K562 (cell line): ENCODE results near the gene PHKG2. TPM values are rescaled to one million over a fixed set of nuclear protein-coding genes. Genes with fewer than 3 reads are reported as not detected.
A peak's percentile ranks its signal among the peaks of the same experiment; 100 is the strongest.

Experiments used
- ATAC-seq: fragments of 200-7000 bp; cut with Tn5 transposase; 3 replicates; pipeline ENCODE4 v1.9.1; 2020; ENCODE audit warnings: moderate library complexity
- BruUV-seq: library from RNA; stranded (reverse); fragments of 400-500 nt; replicated peaks from 2 replicates; lab custom pipeline; 2021; lab: Mats Ljungman, UMichigan
- CTCF ChIA-PET: fragments of 300-600 bp; formaldehyde crosslinking; extraction: SDS; loops from one replicate; lab custom pipeline; 2021; ENCODE audit warnings: low intra/inter-chr PET ratio; lab: Yijun Ruan, JAX
- POLR2A ChIA-PET: fragments of 300-600, 350-650 bp; sonication (Branson Sonifier 250); formaldehyde crosslinking; extraction: SDS; loops from one replicate; lab custom pipeline; 2021; ENCODE audit warnings: antibody characterized with exemption, inconsistent platforms; lab: Yijun Ruan, JAX
- DNase-seq, 4 experiments: peaks; one replicate each; pipeline versions ENCODE4 v3.0.0 to v3.0.0-alpha.2; 2011 to 2018; ENCODE audit warnings: low spot score in 3 of 4, mixed read lengths in 3 of 4; ENCODE audit errors: extremely low read depth in 1 of 4
- FAIRE-seq: peaks from 2 replicates; lab custom pipeline; 2011; peaks lifted over from hg19 to GRCh38; lab: Jason Lieb, UNC
- H2AFZ ChIP-seq: 2 replicates; pipeline ENCODE4 v1.6.0; 2011; ENCODE audit warnings: low read depth, low read length, control low read depth, inconsistent platforms
- H3K27ac ChIP-seq: fragments of 200-600 bp; 3 replicates; pipeline ENCODE4 v1.8.0; 2011; ENCODE audit warnings: low read depth, mild to moderate bottlenecking, control low read depth, inconsistent platforms, low read length, moderate library complexity, mixed read lengths; ENCODE audit errors: extremely low read depth
- H3K27me3 ChIP-seq, 2 experiments: fragments of 300-600 bp in 1 of 2; 2 replicates in 1 of 2; 3 replicates in 1 of 2; pipeline versions ENCODE4 v1.6.0 to v1.8.0; 2011; ENCODE audit warnings: inconsistent platforms in 2 of 2, low read length in 2 of 2, mild to moderate bottlenecking in 1 of 2, mixed read lengths in 1 of 2, moderate library complexity in 1 of 2; ENCODE audit not compliant: control insufficient read depth in 2 of 2, insufficient read depth in 2 of 2
- H3K36me3 ChIP-seq: fragments of 300-600 bp; 3 replicates; pipeline ENCODE4 v1.8.0; 2011; ENCODE audit warnings: mild to moderate bottlenecking, low read length, inconsistent platforms; ENCODE audit not compliant: control insufficient read depth, insufficient read depth
- H3K4me1 ChIP-seq, 2 experiments: fragments of 200-600 bp in 1 of 2; replicated peaks in 1 of 2; 2 replicates in 1 of 2; 3 replicates in 1 of 2; pipeline versions ENCODE4 v1.5.1 to v1.8.0; 2011; ENCODE audit warnings: inconsistent platforms in 2 of 2, low read length in 2 of 2, mild to moderate bottlenecking in 1 of 2, mixed read lengths in 1 of 2, moderate library complexity in 1 of 2; ENCODE audit not compliant: control insufficient read depth in 2 of 2, insufficient read depth in 2 of 2
- H3K4me2 ChIP-seq: 2 replicates; pipeline ENCODE4 v1.6.1; 2011; ENCODE audit warnings: low read length, control low read depth, inconsistent platforms, mixed read lengths; ENCODE audit not compliant: insufficient read depth
- H3K4me3 ChIP-seq: fragments of 200-600 bp; sonication (generic), shearing (Covaris generic); 2 replicates; pipeline ENCODE4 v1.5.1; 2016; ENCODE audit warnings: control low read depth, inconsistent platforms
- H3K79me2 ChIP-seq: fragments of 200-600 bp; 3 replicates; pipeline ENCODE4 v1.8.0; 2011; ENCODE audit warnings: low read length, inconsistent platforms; ENCODE audit not compliant: control insufficient read depth, insufficient read depth
- H3K9ac ChIP-seq, 2 experiments: 2 replicates each; pipeline versions ENCODE4 v1.6.0 to v1.6.1; 2011; ENCODE audit warnings: low read depth in 2 of 2, low read length in 2 of 2, control low read depth in 1 of 2, inconsistent platforms in 1 of 2, mild to moderate bottlenecking in 1 of 2, mixed read lengths in 1 of 2; ENCODE audit not compliant: insufficient read depth in 1 of 2
- H3K9me1 ChIP-seq: one replicate; pipeline ENCODE4 v1.6.0; 2011; ENCODE audit warnings: inconsistent platforms, mild to moderate bottlenecking, low read length, moderate library complexity; ENCODE audit not compliant: control insufficient read depth, insufficient read depth
- H3K9me3 ChIP-seq: replicated peaks from 2 replicates; pipeline ENCODE4 v1.5.1; 2011; ENCODE audit warnings: low read depth, low read length, inconsistent platforms; ENCODE audit not compliant: control insufficient read depth, insufficient read depth
- H4K20me1 ChIP-seq: replicated peaks from 2 replicates; pipeline ENCODE4 v1.6.1; 2011; ENCODE audit warnings: low read length, inconsistent platforms, mixed read lengths; ENCODE audit not compliant: control insufficient read depth, insufficient read depth
- CBX3 ChIP-seq, 2 experiments: IDR thresholded peaks; 1 replicate in 1 of 2; 2 replicates in 1 of 2; pipeline ENCODE4 v1.6.1; 2012; ENCODE audit warnings: inconsistent platforms in 2 of 2, low read length in 2 of 2, borderline replicate concordance in 1 of 2, control low read depth in 1 of 2
- CBX5 ChIP-seq: IDR thresholded peaks from 2 replicates; pipeline ENCODE4 v1.6.1; 2014; ENCODE audit warnings: low read depth, borderline replicate concordance
- GTF2F1 ChIP-seq: IDR thresholded peaks from 2 replicates; pipeline ENCODE4 v1.6.1; 2011; ENCODE audit warnings: low read depth, low read length, improper control_type of control experiment
- MED1 ChIP-seq: sonication (generic); formaldehyde crosslinking; IDR thresholded peaks from 2 replicates; pipeline ENCODE4 v1.8.1; 2023; ENCODE audit warnings: missing genetic modification reagents, borderline replicate concordance
- NCOA1 ChIP-seq: fragments of 450-650 bp; IDR thresholded peaks from 2 replicates; pipeline ENCODE4 v1.6.1; 2016; ENCODE audit warnings: low read depth
- NR2C1 ChIP-seq, 2 experiments: fragments of 450-650 bp; IDR thresholded peaks; 2 replicates each; pipeline ENCODE4 v1.6.1; 2017; ENCODE audit warnings: mild to moderate bottlenecking in 2 of 2, antibody characterized with exemption in 1 of 2, inconsistent platforms in 1 of 2, missing compliant biosample characterization in 1 of 2, missing genetic modification characterization in 1 of 2
- PHF8 ChIP-seq: fragments of 200-600 bp; sonication (generic); IDR thresholded peaks from 2 replicates; pipeline ENCODE4 v1.6.1; 2012; ENCODE audit warnings: mixed run types, mild to moderate bottlenecking, inconsistent platforms, low read length, moderate library complexity, borderline replicate concordance
- RAD51 ChIP-seq: fragments of 450-650 bp; IDR thresholded peaks from 2 replicates; pipeline ENCODE4 v1.7.1; 2016; ENCODE audit warnings: low read depth, mild to moderate bottlenecking, borderline replicate concordance
- TCF15 ChIP-seq: fragments of 250-450 bp; sonication (Bioruptor Pico); IDR thresholded peaks from 2 replicates; pipeline ENCODE4 v1.8.0; 2022; ENCODE audit warnings: moderate library complexity, mild to moderate bottlenecking, inconsistent platforms
- TFAM ChIP-seq: fragments of 250-450 bp; sonication (Bioruptor Pico); conservative IDR thresholded peaks from 2 replicates; pipeline ENCODE4 v1.5.0; 2021; ENCODE audit warnings: mild to moderate bottlenecking, moderate library complexity
- ZNF699 ChIP-seq: fragments of 250-450 bp; sonication (Bioruptor Pico); IDR thresholded peaks from 2 replicates; pipeline ENCODE4 v1.8.0; 2021; ENCODE audit warnings: mild to moderate bottlenecking, moderate library complexity; ENCODE audit not compliant: insufficient replicate concordance
- ZNF778 ChIP-seq: fragments of 450-650 bp; formaldehyde crosslinking; IDR thresholded peaks from 2 replicates; pipeline ENCODE4 v1.4.0; 2020; ENCODE audit warnings: mild to moderate bottlenecking, moderate library complexity
- ZZZ3 ChIP-seq: fragments of 450-650 bp; IDR thresholded peaks from 2 replicates; pipeline ENCODE4 v1.6.1; 2016; ENCODE audit warnings: antibody characterized with exemption, mild to moderate bottlenecking, moderate library complexity
- WGBS: fragments of 100-300 bp; shearing (Covaris generic); methylation state at CpG from one replicate; pipeline ENCODE4 v1.1.6; 2016; ENCODE audit warnings: low coverage, mixed read lengths; ENCODE audit not compliant: insufficient coverage; ENCODE audit errors: missing lambda C conversion rate; 5-methylcytosine and 5-hydroxymethylcytosine counted together
- in situ Hi-C: fragments of 300-500 bp; cut with MboI; formaldehyde crosslinking; loops from 4 replicates; pipeline ENCODE4 v1.15.0; 2018; ENCODE audit warnings: inconsistent platforms, mixed read lengths
- intact Hi-C: fragments of 100-400 bp; cut with micrococcal nuclease; formaldehyde crosslinking; loops from 2 replicates; pipeline ENCODE4 v1.14.2; 2022
- polyA plus RNA-seq, 8 experiments: library from polyadenylated mRNA; depleted of rRNA in 4 of 8; stranded (reverse) in 5 of 8; unstranded in 3 of 8; fragments of >200 nt; fragmentation: Nextera tagmentation in 2 of 8; fragmentation: Illumina TruSeq in 1 of 8; extraction: Ambion mirVana in 2 of 8; extraction: Trizol in 1 of 8; gene quantifications; 2 replicates each; pipeline versions ENCODE4 v1.2.1 to v1.2.3, GENCODE V29; 2011 to 2014; ENCODE audit warnings: inconsistent platforms in 1 of 8, missing spikeins in 1 of 8
- total RNA-seq, 7 experiments: library from RNA; depleted of rRNA in 6 of 7; stranded (reverse); fragments of >200 nt in 6 of 7; fragmentation: Illumina TruSeq in 2 of 7; extraction: Trizol in 2 of 7; gene quantifications; 2 replicates each; pipeline versions ENCODE4 v1.2.1 to v1.2.3, GENCODE V29; 2011 to 2021; ENCODE audit warnings: low replicate concordance in 1 of 7
- TF ChIP-seq, protein P1 (sequence below), 2 experiments: fragments of 450-650 bp; formaldehyde crosslinking in 1 of 2; IDR thresholded peaks; 2 replicates each; pipeline versions ENCODE4 v1.4.0 to v1.6.1; 2014 to 2020; ENCODE audit warnings: mild to moderate bottlenecking in 2 of 2, borderline replicate concordance in 1 of 2, low read depth in 1 of 2

PHKG2 gene
- total and polyA plus RNA-seq, 9 of the 15 experiments (the other 6 are each of a cell fraction or from before 2014, with no cell fraction given) = 5.8 to 54.2 (median 30.7) TPM

DNA sequence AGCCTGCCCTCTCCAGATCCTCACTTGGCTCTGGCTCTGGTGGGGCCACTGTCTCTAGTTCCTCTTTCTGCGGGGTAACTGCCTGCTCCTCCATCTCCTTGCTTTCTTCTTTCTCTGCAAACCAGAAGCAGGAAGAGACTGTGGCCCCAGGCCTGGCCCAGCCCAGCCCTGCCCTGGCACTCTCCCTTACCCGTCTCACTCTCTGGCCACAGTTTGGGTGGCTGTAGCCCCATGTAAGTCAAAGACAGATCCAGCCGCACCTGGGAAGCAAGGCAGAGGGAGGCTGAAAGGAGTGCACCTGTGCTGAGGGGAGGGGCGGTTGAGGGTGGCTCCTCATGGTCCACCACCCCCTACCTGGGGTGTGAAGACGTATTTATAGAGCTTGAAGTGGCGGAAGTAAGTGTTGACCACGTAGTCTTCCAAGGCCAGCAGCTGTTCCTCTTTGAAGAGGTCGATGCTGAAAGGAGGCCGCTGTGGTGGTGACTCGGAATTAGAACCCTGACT, 10.8 kb downstream of the PHKG2 start:
- H3K79me2 ChIP-seq = peaks cover 36% of the 10 kb centered on the region
- intact Hi-C loops = no loop called here
- in situ Hi-C loops = no loop called here
- ChIA-PET CTCF (no interaction called here), POLR2A (interaction anchor here (3.7 kb wide), 2 partner anchors 9 to 12 kb away, joined by 24 to 28 read pairs; partner anchors contain the start of gene PHKG2)
- H3K9ac ChIP-seq = peak overlapping the region in 1 of 2 experiments; percentile 19; a peak in 1 of 4 replicates
- H3K4me1 ChIP-seq = peaks cover 19 to 34% of the 10 kb centered on the region in 2 experiments; a peak in 4 of 5 replicates
- BruUV-seq = no TSS peak
- ATAC-seq = no peak
- FAIRE-seq = no peak
- WGBS = 72% methylated on average over 9 of the region's 10 CpGs
- H3K27ac ChIP-seq = no peak overlapping the region
- no peak overlapping the region for H3K4me3 ChIP-seq
- H3K36me3 ChIP-seq = peaks cover 71% of the 10 kb centered on the region
- no peaks in the 10 kb centered on the region for H4K20me1 ChIP-seq
- DNase-seq = no peak
- H2AFZ ChIP-seq = no peak overlapping the region
- H3K4me2 ChIP-seq = no peak overlapping the region
- H3K27me3 ChIP-seq = no peaks in the 10 kb centered on the region
- H3K9me3 ChIP-seq = no peaks in the 10 kb centered on the region
- H3K9me1 ChIP-seq = no peaks in the 10 kb centered on the region
- no peak for TF ChIP-seq MED1 (CRISPR knock-in tag)
- no peak for TF ChIP-seq TFAM (CRISPR knock-in tag)
- no peak for TF ChIP-seq ZNF778 (CRISPR knock-in tag)
- TF ChIP-seq, protein P1, sequence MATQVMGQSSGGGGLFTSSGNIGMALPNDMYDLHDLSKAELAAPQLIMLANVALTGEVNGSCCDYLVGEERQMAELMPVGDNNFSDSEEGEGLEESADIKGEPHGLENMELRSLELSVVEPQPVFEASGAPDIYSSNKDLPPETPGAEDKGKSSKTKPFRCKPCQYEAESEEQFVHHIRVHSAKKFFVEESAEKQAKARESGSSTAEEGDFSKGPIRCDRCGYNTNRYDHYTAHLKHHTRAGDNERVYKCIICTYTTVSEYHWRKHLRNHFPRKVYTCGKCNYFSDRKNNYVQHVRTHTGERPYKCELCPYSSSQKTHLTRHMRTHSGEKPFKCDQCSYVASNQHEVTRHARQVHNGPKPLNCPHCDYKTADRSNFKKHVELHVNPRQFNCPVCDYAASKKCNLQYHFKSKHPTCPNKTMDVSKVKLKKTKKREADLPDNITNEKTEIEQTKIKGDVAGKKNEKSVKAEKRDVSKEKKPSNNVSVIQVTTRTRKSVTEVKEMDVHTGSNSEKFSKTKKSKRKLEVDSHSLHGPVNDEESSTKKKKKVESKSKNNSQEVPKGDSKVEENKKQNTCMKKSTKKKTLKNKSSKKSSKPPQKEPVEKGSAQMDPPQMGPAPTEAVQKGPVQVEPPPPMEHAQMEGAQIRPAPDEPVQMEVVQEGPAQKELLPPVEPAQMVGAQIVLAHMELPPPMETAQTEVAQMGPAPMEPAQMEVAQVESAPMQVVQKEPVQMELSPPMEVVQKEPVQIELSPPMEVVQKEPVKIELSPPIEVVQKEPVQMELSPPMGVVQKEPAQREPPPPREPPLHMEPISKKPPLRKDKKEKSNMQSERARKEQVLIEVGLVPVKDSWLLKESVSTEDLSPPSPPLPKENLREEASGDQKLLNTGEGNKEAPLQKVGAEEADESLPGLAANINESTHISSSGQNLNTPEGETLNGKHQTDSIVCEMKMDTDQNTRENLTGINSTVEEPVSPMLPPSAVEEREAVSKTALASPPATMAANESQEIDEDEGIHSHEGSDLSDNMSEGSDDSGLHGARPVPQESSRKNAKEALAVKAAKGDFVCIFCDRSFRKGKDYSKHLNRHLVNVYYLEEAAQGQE (IDR thresholded peaks at IDR 0.05; ENCODE audit: borderline replicate concordance) = no peak
- TF ChIP-seq, protein P1 (CRISPR knock-in tag; IDR thresholded peaks at IDR 0.05; ENCODE audit: low read depth) = no peak
- no peak for TF ChIP-seq PHF8
- no peak for TF ChIP-seq GTF2F1
- no peak for TF ChIP-seq RAD51
- no peak for TF ChIP-seq CBX5
- TF ChIP-seq NCOA1 = no peak
- no peak for TF ChIP-seq TCF15
- no peak for TF ChIP-seq CBX3 (IDR thresholded peaks at IDR 0.05; ENCODE audit: borderline replicate concordance in 1 of 2, low read length in 2 of 2)
- TF ChIP-seq ZNF699 = no peak
- no peak for TF ChIP-seq ZZZ3
- no peak for TF ChIP-seq NR2C1 (IDR thresholded peaks at IDR 0.05)
- no peak for TF ChIP-seq NR2C1 (tag; IDR thresholded peaks at IDR 0.05)
